Measurements from ENCODE around the gene DPY19L3.

Gene DPY19L3

DNA sequence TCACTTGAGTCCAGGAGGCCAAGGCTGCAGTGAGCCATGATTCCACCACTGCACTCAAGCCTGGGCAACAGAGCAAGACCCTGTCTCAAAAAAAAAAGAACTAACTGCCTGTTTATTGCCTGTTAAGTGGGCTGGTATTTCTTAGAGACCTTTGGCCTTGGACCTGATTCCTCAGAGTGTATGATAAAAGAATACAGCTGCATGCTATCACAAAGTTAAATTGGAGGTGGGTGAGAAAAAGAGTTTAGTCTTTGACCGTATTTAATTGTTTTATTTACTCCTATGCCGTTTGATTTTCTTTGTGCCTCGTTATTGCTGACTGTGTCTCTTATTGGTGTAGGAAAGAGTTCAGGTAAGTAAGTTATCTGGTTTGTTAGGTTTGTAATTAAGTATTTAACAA, 25.3 kb upstream of the DPY19L3 start:
- no peak for DNase-seq (ENCODE audit: low read depth, low spot score)
- Histone ChIP-seq H3K36me3 (ENCODE audit: insufficient read depth, low read length) (peaks cover 72% of the 10 kb centered on the region), H3K9ac (ENCODE audit: insufficient read length) (no peak overlapping the region), H3K9me3 (ENCODE audit: low read depth, low read length) (no peaks in the 10 kb centered on the region), H3K4me3 (no peak overlapping the region), H3K27ac (no peak overlapping the region)
- no peak for TF ChIP-seq EZH2 (IDR thresholded peaks at IDR 0.05)
- TF ChIP-seq POLR2AphosphoS5 (IDR thresholded peaks at IDR 0.05; ENCODE audit: borderline replicate concordance, low read depth, low read length) = no peak
- no peak for TF ChIP-seq FOXP2 (optimal IDR thresholded peaks at IDR 0.05; ENCODE audit: control extremely low read depth, extremely low read length, insufficient read depth)

DNA sequence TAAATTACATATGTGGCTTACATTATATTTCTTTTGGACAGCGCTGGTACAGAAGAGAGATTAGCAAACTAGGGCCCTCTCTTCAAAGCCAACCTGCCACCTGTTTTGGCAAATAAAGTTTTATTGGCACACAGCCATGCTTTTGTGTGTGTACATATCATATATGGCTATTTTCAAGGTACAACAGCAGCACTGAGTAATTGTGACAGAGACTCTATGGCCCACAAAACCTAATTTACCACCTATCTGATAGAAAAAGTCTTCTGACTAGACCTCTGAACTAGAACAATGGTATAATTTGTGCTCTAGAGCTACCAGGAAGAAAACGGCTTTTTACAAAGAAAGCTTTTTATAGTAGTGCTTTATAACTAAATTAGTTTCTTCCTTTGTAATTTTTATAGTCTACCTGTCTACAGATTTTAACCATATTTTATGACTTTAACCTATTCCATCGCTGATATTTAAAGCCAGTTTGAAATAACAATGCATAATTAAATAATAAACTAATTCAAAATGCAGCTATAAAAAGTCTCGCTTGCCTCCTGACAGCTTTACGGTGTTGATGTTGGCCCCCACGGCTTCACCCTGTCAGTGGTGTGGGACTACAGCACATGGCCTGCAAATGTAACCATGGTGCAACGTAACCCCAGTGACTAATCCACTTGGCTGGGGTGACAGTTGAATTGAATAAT, 17.7 kb upstream of the DPY19L3 start:
- DNase-seq (ENCODE audit: low read depth, low spot score) = no peak
- H3K27ac ChIP-seq = peak overlapping the region; percentile 42; the same call in 1 of the 2 replicates
- no peak overlapping the region for H3K4me3 ChIP-seq
- no peak overlapping the region for H3K9ac ChIP-seq (ENCODE audit: insufficient read length)
- H3K9me3 ChIP-seq (ENCODE audit: low read depth, low read length) = no peaks in the 10 kb centered on the region
- TF ChIP-seq POLR2AphosphoS5 (IDR thresholded peaks at IDR 0.05; ENCODE audit: borderline replicate concordance, low read depth, low read length) (no peak), EZH2 (IDR thresholded peaks at IDR 0.05) (no peak), FOXP2 (optimal IDR thresholded peaks at IDR 0.05; ENCODE audit: control extremely low read depth, extremely low read length, insufficient read depth) (no peak)
- peaks cover 17% of the 10 kb centered on the region for H3K36me3 ChIP-seq (ENCODE audit: insufficient read depth, low read length)

DNA sequence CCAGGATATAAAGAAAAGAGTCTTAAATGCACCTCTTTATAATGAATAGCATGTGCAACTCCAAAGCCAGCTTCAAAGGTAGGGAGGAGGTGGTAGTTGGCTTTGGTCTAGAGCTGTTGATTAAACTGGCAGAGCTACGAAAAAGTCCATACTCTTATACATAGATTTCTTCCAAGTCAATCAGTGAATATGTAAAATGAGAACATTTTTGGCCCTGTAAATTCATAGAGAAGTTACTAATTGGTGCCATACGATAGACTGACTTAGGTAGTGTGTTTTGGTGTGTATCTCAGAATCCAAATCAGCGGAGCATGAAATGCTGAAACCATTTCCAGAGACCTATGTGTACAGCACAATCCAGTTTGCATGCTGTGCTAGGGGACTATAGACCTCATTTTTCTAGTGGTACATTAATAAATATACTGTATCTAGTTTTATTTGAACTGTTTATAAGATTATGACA, 17.1 kb upstream of the DPY19L3 start:
- no peak overlapping the region for H3K4me3 ChIP-seq
- peaks cover 13% of the 10 kb centered on the region for H3K36me3 ChIP-seq (ENCODE audit: insufficient read depth, low read length)
- no peak for DNase-seq (ENCODE audit: low read depth, low spot score)
- H3K9me3 ChIP-seq (ENCODE audit: low read depth, low read length) = no peaks in the 10 kb centered on the region
- peak overlapping the region; percentile 42; the same call in 1 of the 2 replicates for H3K27ac ChIP-seq
- H3K9ac ChIP-seq (ENCODE audit: insufficient read length) = no peak overlapping the region
- no peak for TF ChIP-seq POLR2AphosphoS5 (IDR thresholded peaks at IDR 0.05; ENCODE audit: borderline replicate concordance, low read depth, low read length)

DNA sequence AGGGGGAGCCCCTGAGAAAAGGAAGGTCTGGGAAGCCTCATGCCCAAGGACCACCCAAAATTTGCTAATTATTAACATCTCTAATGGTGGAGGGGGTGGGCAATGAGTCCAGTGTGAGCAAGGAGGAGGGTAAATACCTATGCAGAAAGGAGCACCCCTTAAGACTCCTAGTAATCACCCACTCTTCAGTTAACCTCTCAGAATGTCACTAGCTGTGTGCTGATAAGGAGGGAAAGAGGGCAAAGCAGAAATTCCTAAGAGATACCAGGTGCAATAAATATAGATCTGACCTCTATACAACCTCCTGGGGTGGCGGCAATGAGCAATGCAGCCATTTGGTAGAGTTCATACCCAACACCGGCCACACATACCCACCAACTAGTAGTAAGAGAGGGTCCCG, 12.7 kb upstream of the DPY19L3 start:
- no peak for TF ChIP-seq EZH2 (IDR thresholded peaks at IDR 0.05)
- TF ChIP-seq FOXP2 (optimal IDR thresholded peaks at IDR 0.05; ENCODE audit: control extremely low read depth, extremely low read length, insufficient read depth) = no peak
- TF ChIP-seq POLR2AphosphoS5 (IDR thresholded peaks at IDR 0.05; ENCODE audit: borderline replicate concordance, low read depth, low read length) = no peak
- Histone ChIP-seq H3K27ac (no peak overlapping the region), H3K36me3 (ENCODE audit: insufficient read depth, low read length) (no peaks in the 10 kb centered on the region), H3K9ac (ENCODE audit: insufficient read length) (no peak overlapping the region), H3K4me3 (no peak overlapping the region), H3K9me3 (ENCODE audit: low read depth, low read length) (no peaks in the 10 kb centered on the region)
- no peak for DNase-seq (ENCODE audit: low read depth, low spot score)

DNA sequence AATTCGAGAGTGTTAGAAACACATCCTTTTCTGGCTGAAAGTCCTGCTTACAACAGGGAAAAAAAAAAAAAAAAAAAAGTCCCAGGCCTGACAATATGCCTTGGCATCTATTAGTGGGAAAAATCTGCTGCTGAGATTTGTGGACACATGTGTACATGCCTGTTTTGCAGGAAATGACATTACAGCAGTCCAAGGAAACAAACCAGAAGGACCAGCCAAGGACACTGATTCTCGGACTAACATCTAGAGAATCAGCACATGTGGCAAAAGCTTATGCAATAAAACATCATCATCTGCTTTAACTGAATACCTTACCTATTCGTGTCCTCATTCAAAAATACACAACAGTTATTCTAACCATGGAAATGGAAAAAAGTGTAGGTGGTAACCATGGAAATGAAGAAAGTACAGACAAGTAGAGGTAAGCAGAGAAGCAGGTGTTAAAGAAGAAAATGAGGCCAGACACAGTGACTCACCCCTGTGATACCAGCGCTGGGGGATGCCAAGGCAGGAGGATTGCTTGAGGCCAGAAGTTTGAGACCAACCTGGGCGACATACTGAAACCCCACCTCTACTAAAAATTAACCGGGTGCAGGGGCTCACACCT, 9.4 kb upstream of the DPY19L3 start:
- Histone ChIP-seq H3K36me3 (ENCODE audit: insufficient read depth, low read length) (no peaks in the 10 kb centered on the region), H3K9ac (ENCODE audit: insufficient read length) (no peak overlapping the region), H3K27ac (no peak overlapping the region), H3K9me3 (ENCODE audit: low read depth, low read length) (no peaks in the 10 kb centered on the region), H3K4me3 (no peak overlapping the region)
- DNase-seq (ENCODE audit: low read depth, low spot score) = no peak
- no peak for TF ChIP-seq FOXP2 (optimal IDR thresholded peaks at IDR 0.05; ENCODE audit: control extremely low read depth, extremely low read length, insufficient read depth)
- no peak for TF ChIP-seq POLR2AphosphoS5 (IDR thresholded peaks at IDR 0.05; ENCODE audit: borderline replicate concordance, low read depth, low read length)
- no peak for TF ChIP-seq EZH2 (IDR thresholded peaks at IDR 0.05)

DNA sequence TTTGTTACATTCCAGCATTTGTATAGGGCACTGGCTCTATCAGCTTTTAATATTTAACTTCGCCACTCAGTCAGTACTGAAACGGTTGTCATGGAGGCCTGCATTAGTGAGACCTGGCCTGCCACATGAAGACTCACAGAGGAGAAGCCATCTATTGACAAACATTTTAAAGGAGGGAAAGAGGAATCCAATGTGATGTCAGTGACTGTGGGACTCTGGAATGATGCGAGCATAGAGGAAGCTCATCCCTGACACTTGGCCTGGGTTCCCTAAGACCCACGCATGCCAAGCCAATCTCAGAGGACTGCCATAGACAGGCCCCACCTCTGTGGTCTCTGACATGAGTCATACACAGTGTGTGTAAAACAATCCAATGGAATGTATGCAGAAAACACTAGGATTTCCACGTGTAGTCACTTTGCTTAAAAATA, 7.9 kb upstream of the DPY19L3 start:
- no peak overlapping the region for H3K27ac ChIP-seq
- no peak for DNase-seq (ENCODE audit: low read depth, low spot score)

DNA sequence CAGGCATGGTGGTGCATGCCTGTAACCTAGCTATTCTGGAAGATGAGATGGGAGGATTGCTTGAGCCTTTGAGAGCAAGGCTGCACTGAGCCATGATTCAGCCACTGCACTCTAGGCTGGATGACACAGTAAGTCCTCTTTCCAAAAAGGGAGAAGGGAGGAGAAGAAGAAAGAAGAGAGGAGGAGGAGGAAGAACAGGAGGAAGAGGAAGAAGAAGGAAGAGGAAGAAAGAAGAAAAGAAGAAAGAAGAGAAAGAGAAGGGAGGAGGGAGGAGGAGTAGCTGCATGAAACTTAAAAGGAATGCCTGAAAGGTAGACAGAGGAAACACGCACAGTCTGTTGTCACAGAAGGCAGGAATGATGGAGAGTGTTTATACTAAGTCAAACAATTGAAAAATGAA, 3.6 kb upstream of the DPY19L3 start:
- no peak for DNase-seq (ENCODE audit: low read depth, low spot score)
- Histone ChIP-seq H3K4me3 (no peak overlapping the region), H3K9me3 (ENCODE audit: low read depth, low read length) (no peaks in the 10 kb centered on the region), H3K36me3 (ENCODE audit: insufficient read depth, low read length) (no peaks in the 10 kb centered on the region), H3K9ac (ENCODE audit: insufficient read length) (no peak overlapping the region), H3K27ac (no peak overlapping the region)
- no peak for TF ChIP-seq EZH2 (IDR thresholded peaks at IDR 0.05)
- TF ChIP-seq POLR2AphosphoS5 (IDR thresholded peaks at IDR 0.05; ENCODE audit: borderline replicate concordance, low read depth, low read length) = no peak
- no peak for TF ChIP-seq FOXP2 (optimal IDR thresholded peaks at IDR 0.05; ENCODE audit: control extremely low read depth, extremely low read length, insufficient read depth)

More for the DNA sequence above, 7.9 kb upstream of the DPY19L3 start:
- Histone ChIP-seq H3K9ac (ENCODE audit: insufficient read length) (no peak overlapping the region), H3K9me3 (ENCODE audit: low read depth, low read length) (no peaks in the 10 kb centered on the region), H3K4me3 (no peak overlapping the region), H3K36me3 (ENCODE audit: insufficient read depth, low read length) (no peaks in the 10 kb centered on the region)
- TF ChIP-seq EZH2 (IDR thresholded peaks at IDR 0.05) = no peak
- TF ChIP-seq POLR2AphosphoS5 (IDR thresholded peaks at IDR 0.05; ENCODE audit: borderline replicate concordance, low read depth, low read length) = no peak
- TF ChIP-seq FOXP2 (optimal IDR thresholded peaks at IDR 0.05; ENCODE audit: control extremely low read depth, extremely low read length, insufficient read depth) = no peak

DNA sequence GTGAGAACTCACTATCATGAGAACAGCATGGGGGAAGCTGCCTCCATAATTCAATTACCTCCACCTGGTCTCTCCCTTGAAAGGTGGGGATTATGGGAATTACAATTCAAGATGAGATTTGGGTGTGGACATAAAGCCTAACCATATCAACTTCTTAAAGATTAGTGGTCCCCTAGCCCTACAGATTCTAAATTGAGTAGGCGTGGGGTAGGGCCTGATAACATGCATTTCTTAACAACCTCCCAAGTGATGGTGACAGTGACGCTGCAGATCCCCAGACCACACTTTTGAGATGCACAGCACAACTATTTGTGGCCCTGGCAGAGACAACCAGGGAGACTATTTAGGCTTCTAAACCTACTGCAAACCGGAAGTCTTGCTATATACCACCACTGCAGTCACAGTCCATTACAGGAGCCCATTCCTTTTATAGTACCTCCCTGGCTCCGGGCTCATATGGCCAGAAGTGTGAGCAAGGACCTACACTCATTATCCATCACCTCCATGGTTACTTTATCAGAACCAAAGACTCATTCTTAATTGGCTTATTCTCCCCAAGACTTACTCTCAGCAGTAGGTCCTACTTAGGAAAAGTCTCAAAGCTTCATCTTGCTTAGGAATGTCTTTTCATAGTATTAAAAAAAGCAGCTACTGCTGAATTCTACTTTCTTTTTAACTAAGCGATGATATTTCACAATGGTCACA, 2.1 kb upstream of the DPY19L3 start:
- H3K9me3 ChIP-seq (ENCODE audit: low read depth, low read length) = no peaks in the 10 kb centered on the region
- no peak overlapping the region for H3K9ac ChIP-seq (ENCODE audit: insufficient read length)
- H3K27ac ChIP-seq = peak overlapping the region; percentile 37; the same call in 1 of the 2 replicates
- TF ChIP-seq EZH2 (IDR thresholded peaks at IDR 0.05) (no peak), POLR2AphosphoS5 (IDR thresholded peaks at IDR 0.05; ENCODE audit: borderline replicate concordance, low read depth, low read length) (no peak)
- H3K36me3 ChIP-seq (ENCODE audit: insufficient read depth, low read length) = peaks cover 11% of the 10 kb centered on the region
- no peak for DNase-seq (ENCODE audit: low read depth, low spot score)
- peak overlapping the region; percentile 94 for H3K4me3 ChIP-seq

All from SK-N-MC (cell line).